Left renal cortex interstitium (tissue), 4 donors: ENCODE measurements around the gene TRIP13. TPM values are rescaled to one million over a fixed set of nuclear protein-coding genes. Genes with fewer than 3 reads are reported as not detected.

Experiments
- DNase-seq, 4 donors: peaks; one replicate each; pipeline ENCODE4 v3.0.0-alpha.2; 2013; ENCODE audit warnings: low read depth in 4 of 4, low spot score in 2 of 4, missing footprints in 1 of 4
- polyA plus RNA-seq, 4 donors: library from polyadenylated mRNA; unstranded; fragments of 120-200 nt; gene quantifications; one replicate each; pipeline ENCODE4 v1.2.1, GENCODE V29; 2013; ENCODE audit not compliant: insufficient read length in 4 of 4

Gene TRIP13
- polyA plus RNA-seq, 4 donors: 11.5 to 14.2 (median 13.3) TPM

- peak in 1 of 4 donors; percentile 52 for DNase-seq
These were observed 71.2 kb downstream of the TRIP13 start for GRCh38 chr5:963673-964531.

GRCh38 chr5:964821-965220, 72.1 kb downstream of the TRIP13 start:
- no peak for DNase-seq

DNA sequence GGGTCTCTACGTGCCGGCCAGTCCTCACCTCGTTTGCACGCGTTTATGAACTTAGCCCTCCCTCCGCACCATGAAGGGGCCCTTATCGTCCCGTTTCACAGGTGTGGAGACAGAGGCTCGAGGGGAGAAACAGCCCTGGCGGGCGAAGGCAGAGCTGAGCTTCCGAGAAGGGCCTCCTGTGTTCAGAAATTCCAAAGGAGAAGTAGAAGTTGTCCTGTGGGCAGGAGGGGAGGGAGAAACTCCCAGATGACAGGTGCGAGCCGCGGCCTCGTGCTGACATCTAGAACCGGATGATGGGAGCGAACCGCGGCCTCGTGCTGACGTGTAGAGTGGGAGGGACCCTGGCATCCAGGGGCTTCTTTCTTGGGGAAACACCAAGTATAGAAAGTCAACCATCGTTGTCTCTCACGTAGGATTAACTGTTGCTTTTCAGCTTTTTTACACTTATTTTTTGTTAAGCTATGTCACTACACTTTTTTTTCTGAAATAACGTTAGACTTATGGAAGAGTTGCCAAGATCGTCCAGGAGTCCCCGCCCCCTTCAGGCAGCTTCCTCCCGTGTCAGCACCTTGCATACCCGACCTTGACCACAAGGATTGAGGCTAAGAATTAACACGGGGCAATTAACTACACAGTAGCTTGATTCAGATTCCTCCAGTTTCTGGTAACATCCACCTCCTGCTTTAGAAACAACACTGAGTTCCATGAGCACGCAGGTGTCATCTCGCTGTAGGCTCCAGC, 73.1 kb downstream of the TRIP13 start:
- no peak for DNase-seq

DNA sequence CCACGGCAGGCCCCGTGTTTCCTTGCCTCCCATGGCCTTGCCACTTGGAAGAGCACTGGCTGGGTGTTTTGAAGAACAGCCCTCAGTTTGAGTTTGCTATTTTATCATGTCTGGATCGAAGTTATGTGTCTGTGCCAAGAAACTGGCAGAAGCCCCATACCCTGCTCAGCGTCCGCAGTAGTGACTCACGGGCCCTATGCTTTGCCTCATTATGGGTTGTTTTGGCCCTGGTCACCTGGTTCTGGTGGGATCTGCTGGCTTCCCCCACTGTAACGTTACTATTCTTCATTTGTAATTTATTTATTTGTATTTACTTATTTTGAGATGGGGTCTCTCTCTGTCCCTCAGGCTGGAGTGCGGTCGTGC, 73.6 kb downstream of the TRIP13 start:
- no peak for DNase-seq

DNA sequence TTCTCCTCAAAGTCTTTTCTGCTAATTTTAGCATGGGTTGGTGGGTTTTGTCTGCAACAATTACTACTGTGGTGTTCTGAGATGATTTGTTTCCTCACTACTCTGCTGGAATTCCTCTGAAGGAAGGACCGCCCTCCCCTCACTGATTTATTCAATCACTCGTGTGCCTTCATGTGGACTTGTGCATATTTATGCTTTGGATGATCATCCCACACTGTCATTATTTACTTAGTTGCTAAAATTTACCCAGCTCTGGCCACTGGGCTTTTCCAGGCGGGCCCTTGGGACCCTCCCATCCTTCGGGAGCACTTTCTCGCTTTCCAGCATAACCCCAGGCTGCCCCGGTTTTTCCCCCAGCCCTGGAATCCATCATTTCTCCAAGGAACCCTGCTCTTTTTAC, 74.3 kb downstream of the TRIP13 start:
- no peak for DNase-seq

Other genes with a start within 250 kb of the TRIP13 start
- gene TPPP, start 199.5 kb upstream of the TRIP13 start, polyA plus RNA-seq: 1 to 10 TPM; 4.1 to 5.3 (median 4.7) TPM
- 10 to 100 TPM in 1 of 4 donors, 1 to 10 TPM in 3; 2.1 to 10.3 (median 4.6) TPM for gene ZDHHC11B, start 108.2 kb upstream of the TRIP13 start, polyA plus RNA-seq
- gene ZDHHC11, start 41.9 kb upstream of the TRIP13 start, polyA plus RNA-seq: 10 to 100 TPM in 2 of 4 donors, 1 to 10 TPM in 2; 3.7 to 11.1 (median 7.5) TPM
- gene BRD9, start 83 bp upstream of the TRIP13 start, polyA plus RNA-seq: 10 to 100 TPM; 35.4 to 46.6 (median 40.9) TPM
- 10 to 100 TPM; 18.1 to 29.4 (median 22.7) TPM for gene NKD2, start 115.9 kb downstream of the TRIP13 start, polyA plus RNA-seq
- gene SLC12A7, start 219.2 kb downstream of the TRIP13 start, polyA plus RNA-seq: 10 to 100 TPM; 28.8 to 48.2 (median 41.8) TPM